WTC11 (cell line): ENCODE results near the gene ZFP69B. TPM values are rescaled to one million over a fixed set of nuclear protein-coding genes. Genes with fewer than 3 reads are reported as not detected.

ENCODE experiments used
- CREM ChIP-seq: sonication (generic); formaldehyde crosslinking; IDR thresholded peaks from 2 replicates; pipeline ENCODE4 v1.8.1; 2022; ENCODE audit warnings: mild to moderate bottlenecking, missing genetic modification reagents, moderate library complexity
- ETV6 ChIP-seq: sonication (generic); formaldehyde crosslinking; IDR thresholded peaks from 2 replicates; pipeline ENCODE4 v1.8.1; 2022; ENCODE audit warnings: mild to moderate bottlenecking, missing genetic modification reagents
- FOXP1 ChIP-seq: sonication (generic); formaldehyde crosslinking; IDR thresholded peaks from 2 replicates; pipeline ENCODE4 v1.8.0; 2022; ENCODE audit warnings: missing genetic modification reagents, mild to moderate bottlenecking, moderate library complexity, borderline replicate concordance
- MXD4 ChIP-seq: fragments of 250-450 bp; sonication (Bioruptor Pico); IDR thresholded peaks from 2 replicates; pipeline ENCODE4 v1.8.0; 2021; ENCODE audit warnings: mild to moderate bottlenecking, moderate library complexity, borderline replicate concordance
- NFYB ChIP-seq: sonication (generic); formaldehyde crosslinking; conservative IDR thresholded peaks from 2 replicates; pipeline ENCODE4 v1.8.0; 2022; ENCODE audit warnings: low read depth, missing genetic modification reagents
- PRRX2 ChIP-seq: fragments of 250-450 bp; sonication (Bioruptor Pico); IDR thresholded peaks from 2 replicates; pipeline ENCODE4 v1.8.0; 2021; ENCODE audit warnings: mild to moderate bottlenecking
- SMAD3 ChIP-seq: sonication (generic); formaldehyde crosslinking; IDR thresholded peaks from 2 replicates; pipeline ENCODE4 v1.8.0; 2022; ENCODE audit warnings: missing genetic modification reagents, mild to moderate bottlenecking, borderline replicate concordance
- SP1 ChIP-seq: sonication (generic); formaldehyde crosslinking; conservative IDR thresholded peaks from 2 replicates; pipeline ENCODE4 v1.8.1; 2022; ENCODE audit warnings: missing genetic modification reagents
- ZBTB21 ChIP-seq: sonication (generic); formaldehyde crosslinking; IDR thresholded peaks from 2 replicates; pipeline ENCODE4 v1.8.1; 2023; ENCODE audit warnings: mild to moderate bottlenecking, missing genetic modification reagents, borderline replicate concordance
- ZNF121 ChIP-seq: sonication (generic); formaldehyde crosslinking; IDR thresholded peaks from 2 replicates; pipeline ENCODE4 v1.8.0; 2023; ENCODE audit warnings: missing genetic modification reagents
- ZNF232 ChIP-seq: sonication (generic); formaldehyde crosslinking; IDR thresholded peaks from 2 replicates; pipeline ENCODE4 v1.8.0; 2022; ENCODE audit warnings: mild to moderate bottlenecking, missing genetic modification reagents
- ZNF396 ChIP-seq: fragments of 250-450 bp; sonication (Bioruptor Pico); IDR thresholded peaks from 2 replicates; pipeline ENCODE4 v1.8.0; 2021; ENCODE audit warnings: mild to moderate bottlenecking, moderate library complexity, borderline replicate concordance
- ZNF423 ChIP-seq: fragments of 250-450 bp; sonication (Bioruptor Pico); IDR thresholded peaks from 2 replicates; pipeline ENCODE4 v2.1.2; 2022; ENCODE audit warnings: mild to moderate bottlenecking, moderate library complexity
- total RNA-seq: library from RNA; stranded (reverse); gene quantifications from 3 replicates; pipeline ENCODE4 v1.2.3, GENCODE V29; 2021
- TF ChIP-seq, protein P1 (sequence below): sonication (generic); formaldehyde crosslinking; IDR thresholded peaks from 2 replicates; pipeline ENCODE4 v1.8.1; 2023; ENCODE audit warnings: mild to moderate bottlenecking, moderate library complexity, missing genetic modification reagents
- TF ChIP-seq, protein P2 (sequence below): sonication (generic); formaldehyde crosslinking; IDR thresholded peaks from 2 replicates; pipeline ENCODE4 v1.8.1; 2023; ENCODE audit warnings: mild to moderate bottlenecking, missing genetic modification reagents, moderate library complexity
- TF ChIP-seq, protein P3 (sequence below): sonication (generic); formaldehyde crosslinking; IDR thresholded peaks from 2 replicates; pipeline ENCODE4 v1.8.0; 2023; ENCODE audit warnings: missing genetic modification reagents, mild to moderate bottlenecking, borderline replicate concordance
- TF ChIP-seq, protein P4 (sequence below): sonication (generic); formaldehyde crosslinking; IDR thresholded peaks from 2 replicates; pipeline ENCODE4 v1.8.0; 2023; ENCODE audit warnings: missing genetic modification reagents
- TF ChIP-seq, protein P5 (sequence below): sonication (generic); formaldehyde crosslinking; conservative IDR thresholded peaks from 2 replicates; pipeline ENCODE4 v1.8.1; 2022; ENCODE audit warnings: mild to moderate bottlenecking, missing genetic modification reagents
- TF ChIP-seq, protein P6 (sequence below): sonication (generic); formaldehyde crosslinking; IDR thresholded peaks from 2 replicates; pipeline ENCODE4 v1.8.0; 2022; ENCODE audit warnings: mild to moderate bottlenecking, missing genetic modification reagents
- TF ChIP-seq, protein P7 (sequence below): fragments of 250-450 bp; sonication (Bioruptor Pico); IDR thresholded peaks from 2 replicates; pipeline ENCODE4 v1.9.0; 2021; ENCODE audit warnings: mild to moderate bottlenecking
- TF ChIP-seq, protein P8 (sequence below): sonication (generic); formaldehyde crosslinking; IDR thresholded peaks from 2 replicates; pipeline ENCODE4 v1.8.1; 2022; ENCODE audit warnings: mild to moderate bottlenecking, moderate library complexity, missing genetic modification reagents

The ZFP69B gene
- total RNA-seq, 1 experiment from 2014 or later, result 8.2 TPM

DNA sequence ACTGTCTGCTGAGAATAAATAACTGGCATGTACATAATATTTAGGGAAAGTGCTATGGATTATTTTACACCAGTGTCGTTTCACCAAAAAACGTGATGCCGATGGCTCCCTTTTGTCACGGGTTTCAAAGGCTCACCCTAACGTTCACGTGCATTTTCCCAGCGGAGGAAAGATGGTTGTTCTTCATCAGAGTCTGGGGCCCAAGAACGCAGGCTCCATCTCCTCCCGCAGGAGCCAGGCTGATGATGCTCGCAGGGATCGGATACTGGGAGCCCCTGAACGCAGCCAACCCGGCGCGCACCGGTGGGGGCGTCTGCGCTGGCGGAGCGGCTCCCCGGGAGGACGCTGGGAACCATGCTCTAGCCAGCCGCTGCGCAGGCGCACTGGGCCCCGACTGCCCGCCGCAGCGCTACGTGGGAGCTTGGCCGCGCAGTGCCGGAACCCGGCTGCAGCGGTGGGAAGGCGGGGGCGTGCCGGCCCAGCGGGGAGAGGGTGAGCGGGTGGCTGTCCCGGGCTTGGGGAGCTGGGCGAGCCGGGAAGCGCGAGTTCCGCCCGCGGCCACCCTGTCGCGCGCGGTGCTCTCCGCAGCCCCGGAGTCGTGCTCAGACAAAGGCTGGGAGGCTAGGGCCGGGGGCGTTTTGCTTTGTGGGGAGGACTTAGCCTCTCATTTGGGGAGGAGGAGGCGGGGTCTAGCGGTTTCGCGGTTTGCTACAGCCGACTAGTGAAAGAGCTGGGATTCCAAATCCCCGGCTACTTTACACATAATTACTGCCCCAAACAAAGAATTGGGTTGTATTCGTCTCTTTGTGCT lies at the start of gene ZFP69B (continued):
- TF ChIP-seq, protein P1, sequence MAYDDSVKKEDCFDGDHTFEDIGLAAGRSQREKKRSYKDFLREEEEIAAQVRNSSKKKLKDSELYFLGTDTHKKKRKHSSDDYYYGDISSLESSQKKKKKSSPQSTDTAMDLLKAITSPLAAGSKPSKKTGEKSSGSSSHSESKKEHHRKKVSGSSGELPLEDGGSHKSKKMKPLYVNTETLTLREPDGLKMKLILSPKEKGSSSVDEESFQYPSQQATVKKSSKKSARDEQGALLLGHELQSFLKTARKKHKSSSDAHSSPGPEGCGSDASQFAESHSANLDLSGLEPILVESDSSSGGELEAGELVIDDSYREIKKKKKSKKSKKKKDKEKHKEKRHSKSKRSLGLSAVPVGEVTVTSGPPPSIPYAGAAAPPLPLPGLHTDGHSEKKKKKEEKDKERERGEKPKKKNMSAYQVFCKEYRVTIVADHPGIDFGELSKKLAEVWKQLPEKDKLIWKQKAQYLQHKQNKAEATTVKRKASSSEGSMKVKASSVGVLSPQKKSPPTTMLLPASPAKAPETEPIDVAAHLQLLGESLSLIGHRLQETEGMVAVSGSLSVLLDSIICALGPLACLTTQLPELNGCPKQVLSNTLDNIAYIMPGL (CRISPR knock-in tag), result peak; percentile 92
- TF ChIP-seq ZNF121, result no peak
- TF ChIP-seq SP1 (CRISPR knock-in tag), result peak; percentile 87
- TF ChIP-seq, protein P2, sequence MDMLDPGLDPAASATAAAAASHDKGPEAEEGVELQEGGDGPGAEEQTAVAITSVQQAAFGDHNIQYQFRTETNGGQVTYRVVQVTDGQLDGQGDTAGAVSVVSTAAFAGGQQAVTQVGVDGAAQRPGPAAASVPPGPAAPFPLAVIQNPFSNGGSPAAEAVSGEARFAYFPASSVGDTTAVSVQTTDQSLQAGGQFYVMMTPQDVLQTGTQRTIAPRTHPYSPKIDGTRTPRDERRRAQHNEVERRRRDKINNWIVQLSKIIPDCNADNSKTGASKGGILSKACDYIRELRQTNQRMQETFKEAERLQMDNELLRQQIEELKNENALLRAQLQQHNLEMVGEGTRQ (CRISPR knock-in tag), result peak; percentile 44; the same call in 1 of the 2 replicates
- peak; percentile 76; the same call in 1 of the 2 replicates for TF ChIP-seq ZNF232 (CRISPR knock-in tag)
- TF ChIP-seq, protein P3, sequence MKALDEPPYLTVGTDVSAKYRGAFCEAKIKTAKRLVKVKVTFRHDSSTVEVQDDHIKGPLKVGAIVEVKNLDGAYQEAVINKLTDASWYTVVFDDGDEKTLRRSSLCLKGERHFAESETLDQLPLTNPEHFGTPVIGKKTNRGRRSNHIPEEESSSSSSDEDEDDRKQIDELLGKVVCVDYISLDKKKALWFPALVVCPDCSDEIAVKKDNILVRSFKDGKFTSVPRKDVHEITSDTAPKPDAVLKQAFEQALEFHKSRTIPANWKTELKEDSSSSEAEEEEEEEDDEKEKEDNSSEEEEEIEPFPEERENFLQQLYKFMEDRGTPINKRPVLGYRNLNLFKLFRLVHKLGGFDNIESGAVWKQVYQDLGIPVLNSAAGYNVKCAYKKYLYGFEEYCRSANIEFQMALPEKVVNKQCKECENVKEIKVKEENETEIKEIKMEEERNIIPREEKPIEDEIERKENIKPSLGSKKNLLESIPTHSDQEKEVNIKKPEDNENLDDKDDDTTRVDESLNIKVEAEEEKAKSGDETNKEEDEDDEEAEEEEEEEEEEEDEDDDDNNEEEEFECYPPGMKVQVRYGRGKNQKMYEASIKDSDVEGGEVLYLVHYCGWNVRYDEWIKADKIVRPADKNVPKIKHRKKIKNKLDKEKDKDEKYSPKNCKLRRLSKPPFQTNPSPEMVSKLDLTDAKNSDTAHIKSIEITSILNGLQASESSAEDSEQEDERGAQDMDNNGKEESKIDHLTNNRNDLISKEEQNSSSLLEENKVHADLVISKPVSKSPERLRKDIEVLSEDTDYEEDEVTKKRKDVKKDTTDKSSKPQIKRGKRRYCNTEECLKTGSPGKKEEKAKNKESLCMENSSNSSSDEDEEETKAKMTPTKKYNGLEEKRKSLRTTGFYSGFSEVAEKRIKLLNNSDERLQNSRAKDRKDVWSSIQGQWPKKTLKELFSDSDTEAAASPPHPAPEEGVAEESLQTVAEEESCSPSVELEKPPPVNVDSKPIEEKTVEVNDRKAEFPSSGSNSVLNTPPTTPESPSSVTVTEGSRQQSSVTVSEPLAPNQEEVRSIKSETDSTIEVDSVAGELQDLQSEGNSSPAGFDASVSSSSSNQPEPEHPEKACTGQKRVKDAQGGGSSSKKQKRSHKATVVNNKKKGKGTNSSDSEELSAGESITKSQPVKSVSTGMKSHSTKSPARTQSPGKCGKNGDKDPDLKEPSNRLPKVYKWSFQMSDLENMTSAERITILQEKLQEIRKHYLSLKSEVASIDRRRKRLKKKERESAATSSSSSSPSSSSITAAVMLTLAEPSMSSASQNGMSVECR (CRISPR knock-in tag), result peak; percentile 86; the same call in 1 of the 2 replicates
- TF ChIP-seq, protein P4, sequence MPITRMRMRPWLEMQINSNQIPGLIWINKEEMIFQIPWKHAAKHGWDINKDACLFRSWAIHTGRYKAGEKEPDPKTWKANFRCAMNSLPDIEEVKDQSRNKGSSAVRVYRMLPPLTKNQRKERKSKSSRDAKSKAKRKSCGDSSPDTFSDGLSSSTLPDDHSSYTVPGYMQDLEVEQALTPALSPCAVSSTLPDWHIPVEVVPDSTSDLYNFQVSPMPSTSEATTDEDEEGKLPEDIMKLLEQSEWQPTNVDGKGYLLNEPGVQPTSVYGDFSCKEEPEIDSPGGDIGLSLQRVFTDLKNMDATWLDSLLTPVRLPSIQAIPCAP (CRISPR knock-in tag), result 0 out of 2 replicates have a peak, but pooled peaks have one; percentile 50
- TF ChIP-seq, protein P5, sequence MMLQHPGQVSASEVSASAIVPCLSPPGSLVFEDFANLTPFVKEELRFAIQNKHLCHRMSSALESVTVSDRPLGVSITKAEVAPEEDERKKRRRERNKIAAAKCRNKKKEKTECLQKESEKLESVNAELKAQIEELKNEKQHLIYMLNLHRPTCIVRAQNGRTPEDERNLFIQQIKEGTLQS (CRISPR knock-in tag), result no peak
- no peak for TF ChIP-seq PRRX2 (CRISPR knock-in tag)
- TF ChIP-seq, protein P6, sequence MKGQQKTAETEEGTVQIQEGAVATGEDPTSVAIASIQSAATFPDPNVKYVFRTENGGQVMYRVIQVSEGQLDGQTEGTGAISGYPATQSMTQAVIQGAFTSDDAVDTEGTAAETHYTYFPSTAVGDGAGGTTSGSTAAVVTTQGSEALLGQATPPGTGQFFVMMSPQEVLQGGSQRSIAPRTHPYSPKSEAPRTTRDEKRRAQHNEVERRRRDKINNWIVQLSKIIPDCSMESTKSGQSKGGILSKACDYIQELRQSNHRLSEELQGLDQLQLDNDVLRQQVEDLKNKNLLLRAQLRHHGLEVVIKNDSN (CRISPR knock-in tag), result no peak
- TF ChIP-seq, protein P7, sequence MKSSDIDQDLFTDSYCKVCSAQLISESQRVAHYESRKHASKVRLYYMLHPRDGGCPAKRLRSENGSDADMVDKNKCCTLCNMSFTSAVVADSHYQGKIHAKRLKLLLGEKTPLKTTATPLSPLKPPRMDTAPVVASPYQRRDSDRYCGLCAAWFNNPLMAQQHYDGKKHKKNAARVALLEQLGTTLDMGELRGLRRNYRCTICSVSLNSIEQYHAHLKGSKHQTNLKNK, result no peak
- peak; percentile 89; the same call in 1 of the 2 replicates for TF ChIP-seq FOXP1 (CRISPR knock-in tag)
- peak; percentile 81; the same call in 1 of the 2 replicates for TF ChIP-seq CREM (CRISPR knock-in tag)
- peak; percentile 89 for TF ChIP-seq ZBTB21 (CRISPR knock-in tag)
- no peak for TF ChIP-seq NFYB (CRISPR knock-in tag)
- TF ChIP-seq MXD4 (CRISPR knock-in tag), result no peak
- peak; percentile 36; the same call in 1 of the 2 replicates for TF ChIP-seq ZNF423
- peak; percentile 50; the same call in 1 of the 2 replicates for TF ChIP-seq SMAD3 (CRISPR knock-in tag)
- TF ChIP-seq, protein P8, sequence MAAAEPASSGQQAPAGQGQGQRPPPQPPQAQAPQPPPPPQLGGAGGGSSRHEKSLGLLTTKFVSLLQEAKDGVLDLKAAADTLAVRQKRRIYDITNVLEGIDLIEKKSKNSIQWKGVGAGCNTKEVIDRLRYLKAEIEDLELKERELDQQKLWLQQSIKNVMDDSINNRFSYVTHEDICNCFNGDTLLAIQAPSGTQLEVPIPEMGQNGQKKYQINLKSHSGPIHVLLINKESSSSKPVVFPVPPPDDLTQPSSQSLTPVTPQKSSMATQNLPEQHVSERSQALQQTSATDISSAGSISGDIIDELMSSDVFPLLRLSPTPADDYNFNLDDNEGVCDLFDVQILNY, result peak; percentile 89
- no peak for TF ChIP-seq ZNF396 (CRISPR knock-in tag)
- peak; percentile 88; the same call in 1 of the 2 replicates for TF ChIP-seq ETV6 (CRISPR knock-in tag)
- TF ChIP-seq, all 79 proteins: peak for 25
